HuH-7 (cell line): ENCODE results near the gene REG4.
"Not testable (repeated sequence)": the region's sequence is repeated elsewhere in the genome, so short reads cannot be mapped to it uniquely, and the experiment has no call there.

Source experiments
- DNase-seq: peaks from one replicate; pipeline ENCODE4 v3.0.0; 2011; ENCODE audit warnings: low spot score

The REG4 gene

GRCh38 chr1:119806489-119806888 lies 4.8 kb downstream of the REG4 start:
- DNase-seq = no peak

GRCh38 chr1:119805746-119806145 lies 5.5 kb downstream of the REG4 start:
- DNase-seq = no peak

- no peak for DNase-seq
These were observed 6.0 kb downstream of the REG4 start for GRCh38 chr1:119805247-119805646.

- DNase-seq = no peak
These were observed 11.6 kb downstream of the REG4 start for GRCh38 chr1:119799599-119800177.

- no peak for DNase-seq
These were observed 12.3 kb downstream of the REG4 start for GRCh38 chr1:119799003-119799402.

- DNase-seq = no peak
These were observed 13.7 kb downstream of the REG4 start for GRCh38 chr1:119797606-119798005.

- DNase-seq = no peak
These were observed 14.1 kb downstream of the REG4 start for GRCh38 chr1:119797162-119797561.

- no peak for DNase-seq
These were observed 15.7 kb downstream of the REG4 start for GRCh38 chr1:119795261-119796200.

GRCh38 chr1:119794876-119795240 lies 16.4 kb downstream of the REG4 start:
- DNase-seq = no peak

- DNase-seq = no peak
These were observed 16.9 kb downstream of the REG4 start for GRCh38 chr1:119794230-119794875.

- DNase-seq = no peak
These were observed 19.9 kb downstream of the REG4 start for GRCh38 chr1:119791377-119791776.

- no peak for DNase-seq
These were observed 20.6 kb downstream of the REG4 start for GRCh38 chr1:119790451-119791198.

GRCh38 chr1:119787776-119788175 lies 23.5 kb downstream of the REG4 start:
- no peak for DNase-seq

GRCh38 chr1:119786473-119787050 lies 24.7 kb downstream of the REG4 start:
- DNase-seq = not testable (repeated sequence)

GRCh38 chr1:119786046-119786445 lies 25.2 kb downstream of the REG4 start:
- DNase-seq = not testable (repeated sequence)

- DNase-seq = peak; percentile 45
These were observed 27.0 kb downstream of the REG4 start for GRCh38 chr1:119784191-119784781.

- no peak for DNase-seq
These were observed 27.7 kb downstream of the REG4 start for GRCh38 chr1:119783354-119784185.

GRCh38 chr1:119782631-119783325 lies 28.5 kb downstream of the REG4 start:
- no peak for DNase-seq

GRCh38 chr1:119781434-119782210 lies 29.6 kb downstream of the REG4 start:
- no peak for DNase-seq
